GM18502 (cell line): ENCODE data around the gene PWP2.
"Not testable (repeated sequence)": the region's sequence is repeated elsewhere in the genome, so short reads cannot be mapped to it uniquely, and the experiment has no call there.

Experiments used
- ATAC-seq: cut with Tn5 transposase; IDR thresholded peaks from one replicate; pipeline ENCODE4 v1.9.1; 2021; ENCODE audit warnings: mild to moderate bottlenecking; ENCODE audit not compliant: unreplicated experiment, poor library complexity

PWP2 gene

DNA sequence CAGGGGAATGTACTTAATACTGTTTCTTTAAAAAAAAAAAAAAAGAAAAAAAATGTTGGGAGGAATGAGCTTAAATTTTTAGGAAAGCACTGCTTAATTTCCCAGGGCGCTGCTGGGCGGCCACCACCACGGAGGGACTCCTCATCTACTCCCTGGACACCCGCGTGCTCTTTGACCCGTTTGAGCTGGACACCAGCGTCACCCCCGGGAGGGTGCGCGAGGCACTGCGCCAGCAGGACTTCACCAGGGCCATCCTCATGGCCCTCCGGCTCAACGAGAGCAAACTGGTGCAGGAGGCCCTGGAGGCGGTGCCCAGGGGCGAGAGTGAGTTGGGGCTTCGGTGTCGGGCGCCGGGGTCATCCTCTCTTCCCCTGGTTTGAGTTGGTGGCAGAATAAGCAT lies 20.6 kb downstream of the PWP2 start:
- ATAC-seq, result not testable (repeated sequence)

- ATAC-seq, result peak; percentile 21
Measured at GRCh38 chr21:44133715-44134057, 26.5 kb downstream of the PWP2 start.

GRCh38 chr21:44134732-44135131 lies 27.5 kb downstream of the PWP2 start:
- not testable (repeated sequence) for ATAC-seq

- ATAC-seq, result peak; percentile 47
Measured at GRCh38 chr21:44138039-44138438, 30.8 kb downstream of the PWP2 start.

DNA sequence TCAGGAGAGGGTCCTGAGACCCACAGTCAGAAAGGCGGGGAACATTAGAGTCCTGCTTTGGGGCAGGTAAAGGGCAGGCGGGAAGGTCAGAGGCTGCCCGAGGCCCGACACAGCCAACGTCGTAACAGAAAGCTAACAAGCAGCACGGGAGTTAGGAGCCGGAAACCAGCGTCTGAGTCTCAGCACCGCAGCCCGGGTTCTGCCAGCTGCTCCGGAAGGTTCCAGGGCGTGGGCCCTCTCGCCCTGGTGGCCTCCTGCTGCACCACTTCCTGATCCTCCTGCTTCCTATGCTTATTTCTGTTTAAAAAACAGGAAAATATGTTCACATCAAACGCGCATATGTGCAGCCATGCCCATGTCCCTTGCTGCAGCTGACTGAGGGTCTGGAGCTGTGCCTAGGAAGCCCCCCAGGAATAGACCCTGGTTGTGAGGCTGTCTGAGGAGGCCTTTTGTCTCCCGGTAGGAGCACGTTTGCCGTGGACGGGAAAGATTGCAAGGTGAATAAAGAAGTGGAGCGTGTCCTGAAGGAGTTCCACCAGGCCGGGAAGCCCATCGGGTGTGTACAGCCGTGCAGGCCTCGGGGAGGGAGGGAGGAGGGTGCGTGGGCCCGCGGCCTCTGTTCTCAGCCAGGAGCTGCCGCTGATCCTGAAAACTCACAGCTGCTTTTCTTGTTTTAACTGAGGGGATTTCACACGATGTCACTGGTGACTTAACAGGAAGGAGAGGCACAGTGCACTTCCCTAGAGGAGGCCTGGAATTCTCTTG lies 32.8 kb downstream of the PWP2 start:
- ATAC-seq, result not testable (repeated sequence)

GRCh38 chr21:44140552-44140932 lies 33.3 kb downstream of the PWP2 start:
- not testable (repeated sequence) for ATAC-seq

DNA sequence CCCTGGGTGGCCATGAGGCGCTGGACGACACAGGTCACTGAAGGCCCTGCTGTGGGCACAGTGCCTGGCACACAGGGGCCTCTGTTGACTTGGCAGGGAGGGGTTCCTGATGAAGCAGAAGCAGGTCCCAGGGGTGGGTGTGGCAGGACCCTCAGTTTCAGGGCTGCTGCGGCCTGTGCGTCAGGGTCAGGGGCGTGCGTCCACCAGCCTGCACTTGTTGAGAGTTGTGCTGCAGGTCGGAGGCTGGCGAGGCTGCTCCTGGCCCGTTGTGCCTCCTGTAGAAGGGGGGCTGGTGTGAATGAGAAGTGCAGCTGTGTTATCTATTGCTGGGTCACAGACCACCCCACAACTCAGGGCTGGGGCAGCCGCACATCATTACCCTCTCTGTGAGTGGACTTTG lies 35.3 kb downstream of the PWP2 start:
- not testable (repeated sequence) for ATAC-seq

- ATAC-seq, result peak; percentile 48
Measured at GRCh38 chr21:44143380-44143779, 36.2 kb downstream of the PWP2 start.

- ATAC-seq, result not testable (repeated sequence)
Measured at GRCh38 chr21:44143996-44144395, 36.8 kb downstream of the PWP2 start.

- not testable (repeated sequence) for ATAC-seq
Measured at GRCh38 chr21:44144784-44145602, 37.8 kb downstream of the PWP2 start.

DNA sequence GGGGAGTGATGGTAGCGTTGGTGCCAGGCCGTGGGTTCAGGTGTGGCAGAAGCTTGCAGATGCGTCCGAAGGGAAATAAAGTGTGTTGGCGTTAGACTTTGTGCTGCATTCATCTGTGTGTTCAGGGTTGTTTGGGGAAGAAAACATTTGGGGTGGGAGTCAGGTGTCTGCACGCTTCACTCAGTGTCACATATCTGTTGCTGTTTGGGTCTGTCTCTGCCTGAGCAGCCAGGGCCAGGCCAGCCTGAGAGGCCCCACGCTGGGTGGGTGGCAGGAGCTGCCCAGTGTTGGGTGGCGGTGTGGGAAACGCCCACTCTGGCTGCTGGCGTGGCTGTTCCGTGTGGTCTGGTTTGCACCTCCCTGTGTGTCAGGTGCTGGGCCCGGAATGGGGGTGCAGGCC lies 38.4 kb downstream of the PWP2 start:
- not testable (repeated sequence) for ATAC-seq

GRCh38 chr21:44147108-44147507 lies 39.9 kb downstream of the PWP2 start:
- not testable (repeated sequence) for ATAC-seq

DNA sequence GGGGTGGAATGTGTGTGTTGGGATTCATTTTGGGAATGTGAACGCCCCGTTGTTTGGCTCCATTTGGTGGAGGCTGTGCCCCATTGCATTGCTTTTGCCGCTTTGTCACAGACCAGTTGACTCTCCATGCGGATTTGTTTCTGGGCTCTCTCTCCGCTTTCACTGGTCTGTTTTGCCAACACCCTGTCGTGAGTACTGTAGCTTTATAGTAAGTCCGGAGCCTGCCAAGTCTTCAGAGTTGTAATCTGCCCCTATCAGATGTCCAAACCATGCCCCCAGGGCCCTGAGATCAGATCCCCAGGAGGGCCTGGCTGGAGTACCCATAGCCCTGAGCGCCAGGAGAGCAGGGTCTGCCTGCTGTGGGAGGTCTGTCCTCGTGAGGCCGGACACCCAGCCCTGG lies 43.1 kb downstream of the PWP2 start:
- ATAC-seq, result not testable (repeated sequence)

DNA sequence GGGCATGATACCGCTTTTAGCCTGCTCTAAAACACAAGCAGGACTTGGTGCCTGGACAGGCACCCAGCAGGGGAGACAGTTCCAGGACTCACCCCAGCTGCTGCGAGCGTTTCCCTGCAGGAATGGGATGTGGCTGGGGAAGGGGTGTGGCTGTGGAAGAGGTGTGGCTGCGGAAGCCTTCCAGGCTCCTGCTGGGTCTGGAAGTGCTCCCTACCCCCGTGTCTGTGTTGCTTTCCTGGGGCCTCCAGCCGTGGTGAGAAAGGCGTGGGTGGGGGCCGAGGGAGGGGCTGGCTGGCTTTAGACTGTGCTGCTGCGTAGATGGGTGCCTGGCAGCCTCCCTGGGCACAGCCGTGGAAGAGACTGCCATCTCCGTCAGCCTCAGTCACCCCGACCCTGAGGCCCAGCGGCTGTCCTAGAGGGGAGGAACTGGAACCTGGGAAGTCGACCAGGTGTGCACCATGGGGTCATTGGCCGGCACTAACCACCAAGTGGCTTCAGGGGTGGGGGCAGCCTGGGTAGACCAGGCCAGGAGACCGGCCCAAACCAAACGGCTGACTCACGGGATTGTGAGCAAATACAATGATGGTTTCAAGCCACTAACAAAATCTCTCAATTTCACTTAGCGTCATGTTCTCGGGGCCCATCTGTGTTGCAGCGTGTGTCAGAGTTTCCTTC lies 46.2 kb downstream of the PWP2 start:
- ATAC-seq, result not testable (repeated sequence)

GRCh38 chr21:44153889-44154228 lies 46.7 kb downstream of the PWP2 start:
- ATAC-seq, result not testable (repeated sequence)

GRCh38 chr21:44154816-44155230 lies 47.6 kb downstream of the PWP2 start:
- ATAC-seq, result peak; percentile 20

DNA sequence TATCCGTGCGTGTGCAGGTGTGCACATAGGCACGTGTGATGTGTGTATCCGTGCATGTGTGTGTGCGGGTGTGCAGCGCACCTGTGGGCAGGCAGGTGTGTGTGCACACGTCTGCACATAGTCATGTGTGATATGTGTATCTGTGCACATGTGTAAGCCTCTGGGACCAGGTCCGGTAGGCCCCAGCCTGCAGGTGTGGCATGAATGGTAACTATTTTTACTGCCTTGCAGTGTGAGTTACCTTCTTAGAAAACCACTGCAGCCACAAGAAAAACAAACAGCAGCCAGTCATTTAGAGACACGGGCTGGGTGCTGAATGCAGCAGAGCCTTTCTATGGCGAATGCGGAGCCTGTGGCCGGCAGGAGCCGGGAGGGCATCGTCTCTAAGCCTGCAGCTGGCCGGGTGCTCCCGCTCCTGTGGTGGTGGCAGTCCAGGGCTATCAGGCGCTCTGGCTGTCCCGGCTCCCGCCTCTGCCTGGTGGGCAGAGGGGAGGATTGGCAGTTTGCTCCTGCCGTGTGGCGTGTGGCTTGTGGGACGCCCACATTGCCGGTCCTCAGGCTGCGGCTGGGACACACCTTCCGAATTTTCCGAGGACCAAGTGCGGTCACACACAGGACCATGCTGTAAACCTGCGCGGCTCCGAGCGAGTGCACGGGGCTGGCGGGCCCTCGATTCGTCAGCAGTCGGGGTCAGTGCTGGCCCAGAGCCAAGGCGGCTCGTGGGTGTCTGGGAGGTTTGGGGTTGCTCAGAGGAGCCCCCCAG lies 48.2 kb downstream of the PWP2 start:
- ATAC-seq, result peak; percentile 39

DNA sequence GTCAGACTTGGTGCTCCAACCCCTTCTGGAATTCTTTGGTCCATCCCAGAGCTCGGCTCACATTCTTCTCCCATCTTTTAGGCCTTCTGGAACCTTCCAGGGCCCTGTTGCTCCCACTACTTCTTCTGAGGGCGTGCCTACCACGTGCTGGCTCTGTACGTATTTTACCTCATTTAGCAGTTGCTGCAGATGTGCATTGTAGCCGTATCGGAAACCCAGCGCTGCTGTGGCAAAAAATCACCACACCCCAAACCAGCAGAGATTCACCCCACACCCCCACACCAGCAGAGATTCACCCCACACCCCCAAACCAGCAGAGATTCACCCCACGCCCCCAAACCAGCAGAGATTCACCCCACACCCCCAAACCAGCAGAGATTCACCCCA lies 48.8 kb downstream of the PWP2 start:
- ATAC-seq, result not testable (repeated sequence)

- ATAC-seq, result not testable (repeated sequence)
Measured at GRCh38 chr21:44157439-44158081, 50.4 kb downstream of the PWP2 start.

GRCh38 chr21:44158082-44158468 lies 50.9 kb downstream of the PWP2 start:
- not testable (repeated sequence) for ATAC-seq
